ENCODE measurements around the gene ANKRD33. TPM values are rescaled to one million over a fixed set of nuclear protein-coding genes. Genes with fewer than 3 reads are reported as not detected.

ANKRD33 gene
- total and polyA plus RNA-seq, 2 experiments from 2014 or later: 0.27 to 1.7 TPM

- Mint-ChIP-seq H3K27ac (no peak overlapping the region), H3K4me3 (no peak overlapping the region), H3K36me3 (ENCODE audit: low read depth) (no peaks in the 10 kb centered on the region; the same call in 2 of the 3 replicates), H3K9me3 (no peaks in the 10 kb centered on the region; the same call in 1 of the 3 replicates), H3K27me3 (ENCODE audit: insufficient read depth, low read depth, poor library complexity) (peaks cover 30% of the 10 kb centered on the region), H3K4me1 (peaks cover 62% of the 10 kb centered on the region)
- Histone ChIP-seq H3F3A (replicated peaks; ENCODE audit: low read depth) (0 out of 2 replicates have a peak, but pooled peaks cover 3% of the 10 kb centered on the region), H3K27ac (ENCODE audit: low read depth) (no peak overlapping the region), H3K27me3 (ENCODE audit: insufficient read depth) (peaks cover 19% of the 10 kb centered on the region; the same call in 1 of the 2 replicates), H3K36me3 (ENCODE audit: insufficient read depth) (no peaks in the 10 kb centered on the region), H3K79me2 (replicated peaks; ENCODE audit: insufficient read depth) (no peaks in the 10 kb centered on the region), H4K20me1 (replicated peaks; ENCODE audit: insufficient read depth) (peaks cover 4% of the 10 kb centered on the region; the same call in 1 of the 2 replicates), H3K4me1 (ENCODE audit: insufficient read depth) (peaks cover 43% of the 10 kb centered on the region), H3K9me2 (ENCODE audit: insufficient read depth) (no peaks in the 10 kb centered on the region), H3K4me2 (peak overlapping the region; percentile 10; the same call in 1 of the 2 replicates), H2AFZ (no peak overlapping the region), H3K4me3 (no peak overlapping the region)
- DNase-seq (ENCODE audit: low spot score) (no peak), ATAC-seq (no peak; the same call in 2 of the 3 replicates)
- TF ChIP-seq ZNF331 (CRISPR knock-in tag; IDR thresholded peaks at IDR 0.05; ENCODE audit: low read depth) (no peak), ZNF114 (CRISPR knock-in tag; IDR thresholded peaks at IDR 0.05) (no peak), ZNF462 (CRISPR knock-in tag; IDR thresholded peaks at IDR 0.05) (no peak), NANOG (IDR thresholded peaks at IDR 0.05; ENCODE audit: borderline replicate concordance) (no peak), ETS1 (IDR thresholded peaks at IDR 0.05) (no peak), CTCF (conservative IDR thresholded peaks at IDR 0.05; ENCODE audit: low read depth in 2 of 2) (no peak), POLR2AphosphoS5 (IDR thresholded peaks at IDR 0.05; ENCODE audit: low read depth) (no peak), STAT1 (IDR thresholded peaks at IDR 0.05; ENCODE audit: unreplicated experiment) (no peak), EZH2 (IDR thresholded peaks at IDR 0.05; ENCODE audit: low read depth, unreplicated experiment) (no peak), REST (IDR thresholded peaks at IDR 0.05; ENCODE audit: unreplicated experiment) (no peak), CREB1 (CRISPR knock-in tag; IDR thresholded peaks at IDR 0.05; ENCODE audit: low read depth) (no peak)
Measured at GRCh38 chr12:51841727-51842126, 46.2 kb upstream of the ANKRD33 start.
